HCT116 (cell line): ENCODE measurements around the gene TDP1. TPM values are rescaled to one million over a fixed set of nuclear protein-coding genes. Genes with fewer than 3 reads are reported as not detected.

Experiments
- ATAC-seq: fragments of 200-7000 bp; cut with Tn5 transposase; 2 replicates; pipeline ENCODE4 v1.9.1; 2020; ENCODE audit warnings: mild to moderate bottlenecking, moderate library complexity
- BruUV-seq: library from RNA; stranded (reverse); fragments of 400-500 nt; replicated peaks from 2 replicates; lab custom pipeline; 2021; lab: Mats Ljungman, UMichigan
- CTCF ChIA-PET: fragments of 300-600 bp; sonication (Branson Sonifier 250); formaldehyde crosslinking; loops from one replicate; lab custom pipeline; 2021; ENCODE audit warnings: antibody characterized with exemption; lab: Charles Lee
- POLR2A ChIA-PET: fragments of 300-600, 350-600 bp; sonication (Branson Sonifier 250); formaldehyde crosslinking; loops from one replicate; lab custom pipeline; 2021; ENCODE audit warnings: antibody characterized with exemption; lab: Charles Lee
- RAD21 ChIA-PET, 2 experiments: fragments of 300-600 bp; sonication (Branson Sonifier 250); formaldehyde crosslinking; loops; one replicate each; lab custom pipeline; 2023; ENCODE audit warnings: low total read pairs in 2 of 2; ENCODE audit not compliant: uncharacterized antibody in 2 of 2, unreplicated experiment in 2 of 2, low non-redundant PET in 1 of 2; lab: Charles Lee
- DNase-seq: peaks from one replicate; pipeline ENCODE4 v3.0.0-alpha.2; 2010; ENCODE audit warnings: low read depth, low spot score
- H2AFZ ChIP-seq: fragments of 200-600 bp; shearing (Covaris generic), sonication (generic); 2 replicates; pipeline ENCODE4 v1.6.1; 2017; ENCODE audit warnings: low read depth, mixed run types, mixed read lengths, antibody characterized with exemption, low read length; ENCODE audit not compliant: poor library complexity, severe bottlenecking
- H3K27ac ChIP-seq: 2 replicates; pipeline ENCODE4 v1.5.1; 2012; ENCODE audit warnings: low read depth, low read length
- H3K27me3 ChIP-seq: fragments of 200-600 bp; sonication (generic); 2 replicates; pipeline ENCODE4 v1.6.1; 2016; ENCODE audit warnings: mixed run types, low read length, mixed read lengths; ENCODE audit not compliant: insufficient read depth
- H3K36me3 ChIP-seq, 2 experiments: fragments of 200-500 bp in 1 of 2; fragments of 200-600 bp in 1 of 2; sonication (Bioruptor generic) in 1 of 2; sonication (generic) in 1 of 2; 2 replicates each; pipeline versions ENCODE4 v1.5.1 to v1.6.1; 2014 to 2016; ENCODE audit warnings: low read length in 2 of 2, inconsistent platforms in 1 of 2, mixed read lengths in 1 of 2, mixed run types in 1 of 2; ENCODE audit not compliant: insufficient read depth in 2 of 2, control insufficient read depth in 1 of 2
- H3K4me1 ChIP-seq, 2 experiments: fragments of 200-600 bp in 1 of 2; sonication (generic) in 1 of 2; 2 replicates each; pipeline versions ENCODE4 v1.5.1 to v1.6.1; 2012 to 2017; ENCODE audit warnings: low read length in 2 of 2, inconsistent platforms in 1 of 2, mild to moderate bottlenecking in 1 of 2, mixed read lengths in 1 of 2, mixed run types in 1 of 2, moderate library complexity in 1 of 2; ENCODE audit not compliant: insufficient read depth in 2 of 2, control insufficient read depth in 1 of 2
- H3K4me2 ChIP-seq: fragments of 200-600 bp; sonication (generic); 2 replicates; pipeline ENCODE4 v1.6.1; 2017; ENCODE audit warnings: mixed run types, low read length, mixed read lengths
- H3K4me3 ChIP-seq, 2 experiments: fragments of 200-600 bp in 1 of 2; sonication (generic) in 1 of 2; replicated peaks in 1 of 2; 2 replicates each; pipeline ENCODE4 v1.5.1; 2011 to 2016; ENCODE audit warnings: low read length in 2 of 2, control low read depth in 1 of 2, low read depth in 1 of 2, mild to moderate bottlenecking in 1 of 2, mixed read lengths in 1 of 2, mixed run types in 1 of 2
- H3K79me2 ChIP-seq: fragments of 200-600 bp; sonication (generic); 2 replicates; pipeline ENCODE4 v1.6.1; 2017; ENCODE audit warnings: mild to moderate bottlenecking, mixed run types, low read length, moderate library complexity, mixed read lengths; ENCODE audit not compliant: insufficient read depth
- H3K9ac ChIP-seq: fragments of 200-600 bp; sonication (generic); 2 replicates; pipeline ENCODE4 v1.6.1; 2016; ENCODE audit warnings: low read length, mixed read lengths
- H3K9me2 ChIP-seq: fragments of 200-600 bp; sonication (generic), shearing (Covaris generic); 2 replicates; pipeline ENCODE4 v1.6.1; 2017; ENCODE audit warnings: mixed run types, mild to moderate bottlenecking, moderate library complexity; ENCODE audit not compliant: insufficient read depth
- H3K9me3 ChIP-seq, 2 experiments: fragments of 200-500 bp in 1 of 2; fragments of 200-600 bp in 1 of 2; sonication (Bioruptor generic) in 1 of 2; sonication (generic) in 1 of 2; 2 replicates each; pipeline ENCODE4 v1.6.1; 2014 to 2017; ENCODE audit warnings: low read length in 2 of 2, mixed read lengths in 2 of 2, inconsistent platforms in 1 of 2, low read depth in 1 of 2, mild to moderate bottlenecking in 1 of 2, mixed run types in 1 of 2, moderate library complexity in 1 of 2; ENCODE audit not compliant: control insufficient read depth in 1 of 2, insufficient read depth in 1 of 2
- H4K20me1 ChIP-seq: fragments of 200-600 bp; sonication (generic), shearing (Covaris generic); 2 replicates; pipeline ENCODE4 v1.6.1; 2017; ENCODE audit warnings: mixed run types, mild to moderate bottlenecking, moderate library complexity; ENCODE audit not compliant: insufficient read depth
- ATF3 ChIP-seq: IDR thresholded peaks from 2 replicates; pipeline ENCODE4 v1.6.1; 2012
- CBX3 ChIP-seq: IDR thresholded peaks from 2 replicates; pipeline ENCODE4 v1.6.1; 2012; ENCODE audit warnings: low read depth
- CTCF ChIP-seq, 3 experiments: fragments of 200-600 bp in 1 of 3; sonication (generic) in 1 of 3; IDR thresholded peaks in 2 of 3; conservative IDR thresholded peaks in 1 of 3; 2 replicates each; pipeline ENCODE4 v1.5.1; 2012 to 2017; ENCODE audit warnings: low read depth in 2 of 3, low read length in 2 of 3, antibody characterized with exemption in 1 of 3, borderline replicate concordance in 1 of 3, control low read depth in 1 of 3, mild to moderate bottlenecking in 1 of 3, mixed read lengths in 1 of 3, mixed run types in 1 of 3, moderate library complexity in 1 of 3; ENCODE audit not compliant: insufficient read depth in 1 of 3
- EGR1 ChIP-seq: IDR thresholded peaks from 2 replicates; pipeline ENCODE4 v1.6.1; 2012; ENCODE audit warnings: low read depth
- EZH2 ChIP-seq: fragments of 200-600 bp; sonication (generic); IDR thresholded peaks from 2 replicates; pipeline ENCODE4 v1.6.1; 2017; ENCODE audit warnings: antibody characterized with exemption, mixed run types
- FOSL1 ChIP-seq: IDR thresholded peaks from 2 replicates; pipeline ENCODE4 v1.6.1; 2012; ENCODE audit warnings: low read depth
- JUND ChIP-seq: IDR thresholded peaks from 2 replicates; pipeline ENCODE4 v1.6.1; 2012
- POLR2A ChIP-seq: IDR thresholded peaks from 2 replicates; pipeline ENCODE4 v1.7.0; 2011; ENCODE audit warnings: borderline replicate concordance; ENCODE audit not compliant: insufficient read depth, insufficient read length; ENCODE audit errors: extremely low read depth
- POLR2AphosphoS5 ChIP-seq: IDR thresholded peaks from 2 replicates; pipeline ENCODE4 v1.6.1; 2011; ENCODE audit warnings: mild to moderate bottlenecking, low read depth, low read length, moderate library complexity
- SP1 ChIP-seq: IDR thresholded peaks from 2 replicates; pipeline ENCODE4 v1.6.1; 2012; ENCODE audit warnings: low read depth
- SRF ChIP-seq: IDR thresholded peaks from 2 replicates; pipeline ENCODE4 v1.6.1; 2012; ENCODE audit warnings: low read depth
- ZBTB33 ChIP-seq: IDR thresholded peaks from 2 replicates; pipeline ENCODE4 v1.6.1; 2011; ENCODE audit warnings: mild to moderate bottlenecking, low read length, moderate library complexity; ENCODE audit not compliant: insufficient replicate concordance; ENCODE audit errors: extremely low read depth
- ZNF274 ChIP-seq: fragments of 200-500 bp; sonication (Bioruptor generic); IDR thresholded peaks from 2 replicates; pipeline ENCODE4 v1.6.1; 2014; ENCODE audit warnings: mild to moderate bottlenecking, low read depth, low read length, inconsistent platforms
- intact Hi-C: fragments of 100-400 bp; cut with micrococcal nuclease; formaldehyde crosslinking; loops from 2 replicates; pipeline ENCODE4 v1.10.0; 2022
- total RNA-seq: library from RNA; stranded (reverse); gene quantifications from one replicate; pipeline ENCODE4 v1.2.1, GENCODE V29; 2021; ENCODE audit not compliant: unreplicated experiment

TDP1 gene
- total RNA-seq, 1 experiment from 2014 or later = 37.1 TPM

- BruUV-seq = no TSS peak
- Histone ChIP-seq H3K36me3 (peaks cover under 1 to 8% of the 10 kb centered on the region in 2 experiments; a peak in 1 of 4 replicates), H3K9me2 (no peaks in the 10 kb centered on the region), H2AFZ (no peak overlapping the region), H3K9me3 (no peaks in the 10 kb centered on the region), H3K4me3 (peak overlapping the region; percentile 76 to 88), H3K27me3 (no peaks in the 10 kb centered on the region), H3K27ac (peak overlapping the region; percentile 82; the same call in 1 of the 2 replicates), H4K20me1 (no peaks in the 10 kb centered on the region), H3K9ac (peak overlapping the region; percentile 83), H3K79me2 (peaks cover 26% of the 10 kb centered on the region), H3K4me1 (peaks cover 14 to 21% of the 10 kb centered on the region in 2 experiments; a peak in 3 of 4 replicates), H3K4me2 (peak overlapping the region; percentile 96)
- ChIA-PET POLR2A (interaction anchor here (2.9 kb wide), 1 partner anchor 14 kb away, joined by 13 read pairs; no protein-coding TSS in a partner anchor), RAD21 (no interaction called here), CTCF (interaction anchor here (1.1 to 5.4 kb wide), 5 partner anchors 14 to 913 kb away, joined by 3 to 58 read pairs (median 3); no protein-coding TSS in a partner anchor)
- intact Hi-C loops = loop anchor here (5.0 to 10.0 kb wide), 2 partner anchors 284 to 529 kb away; no protein-coding TSS in a partner anchor
- DNase-seq (no peak), ATAC-seq (no peak)
- TF ChIP-seq CTCF (IDR thresholded peaks at IDR 0.05 in 2 of 3, conservative IDR thresholded peaks at IDR 0.05 in 1 of 3; ENCODE audit: borderline replicate concordance in 1 of 3, insufficient read depth in 1 of 3, low read depth in 2 of 3, low read length in 2 of 3) (no peak), ZBTB33 (no peak), ZNF274 (no peak), ATF3 (no peak), FOSL1 (no peak), SRF (no peak), CBX3 (no peak), SP1 (no peak), EGR1 (no peak), POLR2A (no peak), EZH2 (no peak), POLR2AphosphoS5 (no peak), JUND (no peak)
These were observed 2.1 kb upstream of the TDP1 start for GRCh38 chr14:89953602-89954001.
